Loucy (cell line): Measurements from ENCODE around the gene TRPM5.

Experiments
- H2AFZ ChIP-seq: fragments of 200-600 bp; sonication (generic); 2 replicates; pipeline ENCODE4 v1.6.0; 2016; ENCODE audit warnings: antibody characterized with exemption, mild to moderate bottlenecking, low read length, moderate library complexity
- H3F3A ChIP-seq: fragments of 200-600 bp; 2 replicates; pipeline ENCODE4 v1.6.0; 2016; ENCODE audit warnings: antibody characterized with exemption, low read depth, mild to moderate bottlenecking
- H3K27me3 ChIP-seq: fragments of 200-600 bp; sonication (generic); 2 replicates; pipeline ENCODE4 v1.6.1; 2014; ENCODE audit warnings: low read length, mild to moderate bottlenecking; ENCODE audit not compliant: insufficient read depth, poor library complexity, severe bottlenecking
- H3K36me3 ChIP-seq: fragments of 200-600 bp; sonication (generic); 2 replicates; pipeline ENCODE4 v1.6.1; 2016; ENCODE audit warnings: low read length; ENCODE audit not compliant: insufficient read depth
- H3K4me1 ChIP-seq: fragments of 200-600 bp; sonication (generic); 2 replicates; pipeline ENCODE4 v1.5.1; 2014; ENCODE audit warnings: low read length, mild to moderate bottlenecking; ENCODE audit not compliant: insufficient read depth, poor library complexity, severe bottlenecking
- H3K4me2 ChIP-seq: fragments of 200-600 bp; sonication (generic); 2 replicates; pipeline ENCODE4 v1.6.0; 2014; ENCODE audit warnings: antibody characterized with exemption, low read length, low read depth, mild to moderate bottlenecking; ENCODE audit not compliant: poor library complexity, severe bottlenecking
- H3K4me3 ChIP-seq: fragments of 200-600 bp; sonication (generic); 2 replicates; pipeline ENCODE4 v1.5.1; 2014; ENCODE audit warnings: low read length, mild to moderate bottlenecking, mixed read lengths; ENCODE audit not compliant: poor library complexity, severe bottlenecking
- H3K79me2 ChIP-seq: fragments of 200-600 bp; sonication (generic); 2 replicates; pipeline ENCODE4 v1.6.1; 2014; ENCODE audit warnings: low read length; ENCODE audit not compliant: insufficient read depth
- H3K9ac ChIP-seq: fragments of 200-600 bp; sonication (generic); 2 replicates; pipeline ENCODE4 v1.6.0; 2014; ENCODE audit warnings: mild to moderate bottlenecking, low read depth, low read length, moderate library complexity; ENCODE audit not compliant: poor library complexity, severe bottlenecking
- H3K9me2 ChIP-seq: fragments of 200-600 bp; sonication (generic); replicated peaks from 2 replicates; pipeline ENCODE4 v1.6.1; 2016; ENCODE audit warnings: low read depth, low read length, mixed read lengths
- H3K9me3 ChIP-seq: fragments of 200-600 bp; sonication (generic); 2 replicates; pipeline ENCODE4 v1.6.1; 2014; ENCODE audit warnings: mild to moderate bottlenecking, antibody characterized with exemption, low read length, low read depth; ENCODE audit not compliant: insufficient read depth
- H4K20me1 ChIP-seq: fragments of 200-600 bp; sonication (generic); 2 replicates; pipeline ENCODE4 v1.6.0; 2014; ENCODE audit warnings: antibody characterized with exemption, low read length, mild to moderate bottlenecking; ENCODE audit not compliant: insufficient read depth, poor library complexity, severe bottlenecking
- EZH2phosphoT487 ChIP-seq: fragments of 200-600 bp; IDR thresholded peaks from 2 replicates; pipeline ENCODE4 v1.6.1; 2018; ENCODE audit warnings: antibody characterized with exemption, mild to moderate bottlenecking, moderate library complexity, borderline replicate concordance
- TF ChIP-seq, protein P1 (sequence below): fragments of 200-600 bp; sonication (generic); conservative IDR thresholded peaks from 2 replicates; pipeline ENCODE4 v1.5.1; 2014; ENCODE audit warnings: mild to moderate bottlenecking, antibody characterized with exemption, low read length

Gene TRPM5

DNA sequence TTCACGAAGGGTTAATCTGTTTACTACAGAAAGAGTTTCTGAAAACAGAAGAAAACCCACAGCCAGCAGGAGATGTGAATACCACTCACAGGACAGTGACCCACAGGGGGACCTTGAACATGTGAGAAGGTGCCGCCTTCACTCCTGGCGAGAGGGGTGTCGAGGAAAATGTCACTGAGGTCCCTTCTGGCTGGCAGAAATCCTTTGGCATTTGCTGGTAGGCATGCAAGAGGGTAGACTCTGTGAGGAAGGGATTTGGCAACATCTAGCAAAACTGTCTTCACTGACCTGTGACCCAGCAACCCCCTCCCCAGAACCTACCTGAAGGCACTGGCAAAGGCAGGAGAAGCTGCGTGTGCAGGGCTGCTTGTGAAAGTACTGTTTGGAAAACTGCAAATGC lies 9.1 kb upstream of the TRPM5 start:
- H3K9me3 ChIP-seq = no peaks in the 10 kb centered on the region
- no peaks in the 10 kb centered on the region for H3K79me2 ChIP-seq
- no peaks in the 10 kb centered on the region for H3K36me3 ChIP-seq
- TF ChIP-seq, protein P1, sequence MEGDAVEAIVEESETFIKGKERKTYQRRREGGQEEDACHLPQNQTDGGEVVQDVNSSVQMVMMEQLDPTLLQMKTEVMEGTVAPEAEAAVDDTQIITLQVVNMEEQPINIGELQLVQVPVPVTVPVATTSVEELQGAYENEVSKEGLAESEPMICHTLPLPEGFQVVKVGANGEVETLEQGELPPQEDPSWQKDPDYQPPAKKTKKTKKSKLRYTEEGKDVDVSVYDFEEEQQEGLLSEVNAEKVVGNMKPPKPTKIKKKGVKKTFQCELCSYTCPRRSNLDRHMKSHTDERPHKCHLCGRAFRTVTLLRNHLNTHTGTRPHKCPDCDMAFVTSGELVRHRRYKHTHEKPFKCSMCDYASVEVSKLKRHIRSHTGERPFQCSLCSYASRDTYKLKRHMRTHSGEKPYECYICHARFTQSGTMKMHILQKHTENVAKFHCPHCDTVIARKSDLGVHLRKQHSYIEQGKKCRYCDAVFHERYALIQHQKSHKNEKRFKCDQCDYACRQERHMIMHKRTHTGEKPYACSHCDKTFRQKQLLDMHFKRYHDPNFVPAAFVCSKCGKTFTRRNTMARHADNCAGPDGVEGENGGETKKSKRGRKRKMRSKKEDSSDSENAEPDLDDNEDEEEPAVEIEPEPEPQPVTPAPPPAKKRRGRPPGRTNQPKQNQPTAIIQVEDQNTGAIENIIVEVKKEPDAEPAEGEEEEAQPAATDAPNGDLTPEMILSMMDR = no peak
- no peak for TF ChIP-seq EZH2phosphoT487
- H4K20me1 ChIP-seq = no peaks in the 10 kb centered on the region
- H3K27me3 ChIP-seq = no peaks in the 10 kb centered on the region
- no peak overlapping the region for H3K4me3 ChIP-seq
- no peaks in the 10 kb centered on the region for H3F3A ChIP-seq
- no peak overlapping the region for H2AFZ ChIP-seq
- no peaks in the 10 kb centered on the region for H3K4me1 ChIP-seq
- no peak overlapping the region for H3K4me2 ChIP-seq
- H3K9ac ChIP-seq = no peak overlapping the region
- H3K9me2 ChIP-seq = no peaks in the 10 kb centered on the region

DNA sequence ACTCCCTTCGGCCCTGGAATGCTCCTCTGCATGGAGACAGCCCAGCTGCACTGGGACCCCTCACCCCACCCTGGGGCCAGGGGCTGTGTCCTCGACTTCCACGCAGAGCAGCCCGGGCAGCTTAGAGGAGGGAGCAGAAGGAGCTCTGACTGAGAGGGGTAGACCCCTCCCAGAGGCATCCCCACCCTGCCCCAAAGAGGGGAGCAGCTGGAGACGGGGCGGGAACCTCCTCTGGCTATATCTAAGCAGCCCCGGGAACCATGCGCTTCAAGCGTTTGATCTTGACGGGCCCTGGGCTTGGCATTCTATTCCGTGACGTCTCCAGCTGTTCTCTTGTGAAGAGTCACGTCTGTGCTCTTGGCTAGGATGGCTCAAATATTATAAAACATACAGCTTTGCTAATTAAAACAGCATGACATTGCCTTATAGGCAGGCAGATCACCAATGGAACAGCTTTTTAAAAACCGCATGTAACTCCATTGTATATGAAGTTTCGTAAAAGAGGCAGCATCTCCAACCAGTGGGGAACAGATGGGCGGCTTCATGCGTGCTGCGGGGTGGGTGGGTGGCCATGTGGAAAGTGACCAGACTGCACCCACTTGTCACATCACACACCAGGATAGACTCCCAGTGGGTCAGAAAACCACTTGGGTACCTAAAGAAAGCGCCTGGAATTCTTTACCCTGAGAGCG lies 8.2 kb upstream of the TRPM5 start:
- no peaks in the 10 kb centered on the region for H4K20me1 ChIP-seq
- TF ChIP-seq, protein P1 = no peak
- TF ChIP-seq EZH2phosphoT487 = no peak
- H3K9me2 ChIP-seq = no peaks in the 10 kb centered on the region
- no peak overlapping the region for H3K4me2 ChIP-seq
- H2AFZ ChIP-seq = no peak overlapping the region
- H3F3A ChIP-seq = no peaks in the 10 kb centered on the region
- H3K27me3 ChIP-seq = no peaks in the 10 kb centered on the region
- no peaks in the 10 kb centered on the region for H3K36me3 ChIP-seq
- no peak overlapping the region for H3K4me3 ChIP-seq
- H3K79me2 ChIP-seq = no peaks in the 10 kb centered on the region
- H3K9ac ChIP-seq = no peak overlapping the region
- H3K4me1 ChIP-seq = no peaks in the 10 kb centered on the region
- H3K9me3 ChIP-seq = no peaks in the 10 kb centered on the region

DNA sequence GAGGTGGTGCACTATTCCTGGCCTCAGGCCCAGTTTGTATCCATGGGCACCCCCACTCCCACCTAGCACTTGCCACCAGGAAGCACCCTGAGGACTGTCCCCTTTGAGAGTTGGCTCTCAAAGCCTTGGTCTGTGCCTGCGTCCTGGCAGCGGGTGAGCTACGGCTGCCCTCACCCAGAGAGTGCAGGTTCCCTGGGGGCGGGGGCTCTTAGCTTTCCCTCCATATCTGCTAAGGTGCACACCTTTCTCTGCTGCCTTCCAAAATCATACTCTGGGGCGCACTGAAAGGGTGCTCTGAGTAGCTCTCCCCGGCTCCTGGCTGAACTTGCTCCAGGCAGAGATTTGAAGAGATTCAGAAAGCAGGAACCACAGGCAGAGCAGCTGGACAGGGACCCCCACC lies 7.6 kb upstream of the TRPM5 start:
- Histone ChIP-seq H3K9ac (no peak overlapping the region), H3K4me2 (no peak overlapping the region), H2AFZ (no peak overlapping the region), H3K4me1 (no peaks in the 10 kb centered on the region), H3K9me3 (no peaks in the 10 kb centered on the region), H3K9me2 (no peaks in the 10 kb centered on the region), H3K4me3 (no peak overlapping the region), H4K20me1 (no peaks in the 10 kb centered on the region), H3F3A (no peaks in the 10 kb centered on the region), H3K79me2 (no peaks in the 10 kb centered on the region), H3K27me3 (no peaks in the 10 kb centered on the region), H3K36me3 (no peaks in the 10 kb centered on the region)
- TF ChIP-seq, protein P1 = no peak
- TF ChIP-seq EZH2phosphoT487 = no peak
